GM11168 (cell line): Measurements from ENCODE around the gene MRPL9.
"Not testable (repeated sequence)": the region's sequence is repeated elsewhere in the genome, so short reads cannot be mapped to it uniquely, and the experiment has no call there.

Experiments used
- in situ Hi-C: fragments of 300-500 bp; cut with MboI; formaldehyde crosslinking; loops from one replicate; pipeline ENCODE4 v1.12.0; 2022; ENCODE audit warnings: low sequenced_read_pairs; ENCODE audit not compliant: unreplicated experiment

Gene MRPL9

DNA sequence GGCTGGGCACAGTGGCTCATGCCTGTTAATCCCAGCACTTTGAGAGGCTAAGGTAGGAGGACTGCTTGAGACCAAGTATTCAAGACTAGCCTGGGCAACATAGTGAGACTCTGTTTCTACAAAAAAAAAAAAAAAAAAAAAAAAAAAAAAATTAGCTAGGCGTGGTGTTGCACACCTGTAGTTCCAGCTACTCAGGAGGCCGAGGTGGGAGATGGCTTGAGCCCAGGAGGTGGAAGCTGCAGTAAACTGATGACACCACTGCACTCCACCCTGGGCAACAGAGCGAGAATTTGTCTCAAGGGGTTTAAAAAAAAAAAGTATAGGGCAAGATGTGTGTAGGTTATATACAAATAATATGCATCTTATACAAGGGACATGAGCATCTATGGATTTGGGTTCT is 24.4 kb upstream of the MRPL9 start:
- in situ Hi-C loops: no loop called here

DNA sequence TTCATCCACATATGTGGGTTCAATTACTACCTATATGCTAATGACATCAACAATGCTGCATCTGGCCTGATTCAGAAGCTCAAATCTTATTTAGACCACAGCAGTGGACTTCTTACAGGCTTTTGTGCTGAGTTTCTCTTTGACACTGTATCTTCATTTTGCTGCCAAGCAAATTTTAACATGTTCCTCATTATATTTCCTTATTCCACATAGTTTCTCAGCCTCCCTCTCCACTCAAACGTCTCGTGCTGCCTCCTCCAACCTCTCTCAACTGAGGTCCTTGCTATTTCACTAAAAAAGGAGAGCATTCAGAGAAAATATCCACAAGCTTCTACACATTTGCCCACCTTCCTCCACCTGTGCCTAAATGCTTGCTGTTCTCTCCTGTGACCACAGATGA is 20.5 kb upstream of the MRPL9 start:
- in situ Hi-C loops: no loop called here

DNA sequence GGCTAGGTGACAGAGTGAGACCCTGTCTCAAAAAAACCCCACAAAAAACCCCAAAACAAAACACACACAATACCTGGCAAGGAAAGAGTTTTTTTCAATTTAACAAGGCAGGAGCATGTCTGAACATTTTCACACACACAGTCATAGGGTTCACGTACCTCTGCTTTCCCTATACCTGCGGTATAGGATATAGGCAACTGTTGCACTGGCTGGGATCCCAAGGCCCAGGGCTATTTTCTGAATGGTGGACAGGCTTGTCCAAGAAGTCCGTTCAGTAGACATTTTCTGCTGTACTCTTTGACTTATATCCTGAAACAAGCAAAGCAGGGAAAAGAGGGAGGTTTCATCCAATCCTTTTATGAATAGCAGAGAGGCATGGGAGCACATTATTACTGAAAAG is 19.4 kb upstream of the MRPL9 start:
- in situ Hi-C loops: no loop called here

DNA sequence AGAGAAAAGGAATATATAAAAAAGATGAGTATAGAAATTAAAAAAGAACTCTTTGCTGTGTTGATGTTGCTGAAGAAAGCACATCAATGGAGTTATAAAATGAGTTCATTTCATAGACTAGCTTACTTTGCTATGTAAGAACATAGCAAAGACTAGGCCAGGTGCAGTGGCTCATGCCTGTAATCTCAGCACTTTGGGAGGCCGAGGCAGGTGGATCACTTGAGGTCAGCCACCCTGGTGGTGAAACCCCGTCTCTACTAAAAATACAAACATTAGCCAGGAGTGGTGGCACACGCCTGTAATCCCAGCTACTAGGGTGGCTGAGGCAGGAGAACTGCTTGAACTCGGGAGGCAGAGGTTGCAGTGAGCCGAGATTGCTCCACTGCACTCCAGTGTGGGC is 18.7 kb upstream of the MRPL9 start:
- in situ Hi-C loops: not testable (repeated sequence)

DNA sequence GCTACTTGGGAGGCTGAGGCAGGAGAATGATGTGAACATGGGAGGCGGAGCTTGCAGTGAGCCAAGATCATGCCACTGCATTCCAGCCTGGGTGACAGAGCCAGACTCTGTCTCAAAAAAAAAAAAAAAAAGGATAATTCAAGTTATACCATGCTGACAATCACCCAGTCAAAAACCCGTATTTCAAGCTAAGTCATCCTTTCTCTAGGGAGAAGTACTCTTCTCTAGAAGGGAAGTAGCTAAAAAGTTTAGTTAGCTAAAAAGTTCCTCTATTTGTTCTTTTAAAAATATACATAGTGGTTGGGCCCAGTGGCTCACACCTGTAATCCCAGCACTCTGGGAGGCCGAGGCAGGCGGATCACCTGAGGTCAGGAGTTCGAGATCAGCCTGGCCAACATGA is 17.4 kb upstream of the MRPL9 start:
- in situ Hi-C loops: not testable (repeated sequence)

DNA sequence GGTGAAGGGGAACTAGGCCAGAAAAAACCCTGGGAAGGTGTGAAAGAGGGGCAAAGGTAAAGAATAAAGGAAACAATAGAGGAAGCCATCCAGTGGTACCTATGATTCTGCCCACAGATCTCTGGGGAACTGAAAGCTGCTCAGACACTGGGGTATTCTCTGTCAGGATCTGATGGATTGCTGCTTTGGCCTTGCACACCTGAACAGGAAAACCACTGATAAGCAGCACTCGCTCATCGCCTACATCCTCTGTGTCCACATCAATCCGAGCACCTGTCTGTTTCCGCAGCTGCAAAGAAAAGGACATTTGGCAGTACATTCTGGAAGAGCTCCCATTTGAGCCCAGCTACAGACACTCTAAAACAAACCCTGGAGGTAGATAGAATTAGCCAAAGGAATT is 16.6 kb upstream of the MRPL9 start:
- in situ Hi-C loops: no loop called here

DNA sequence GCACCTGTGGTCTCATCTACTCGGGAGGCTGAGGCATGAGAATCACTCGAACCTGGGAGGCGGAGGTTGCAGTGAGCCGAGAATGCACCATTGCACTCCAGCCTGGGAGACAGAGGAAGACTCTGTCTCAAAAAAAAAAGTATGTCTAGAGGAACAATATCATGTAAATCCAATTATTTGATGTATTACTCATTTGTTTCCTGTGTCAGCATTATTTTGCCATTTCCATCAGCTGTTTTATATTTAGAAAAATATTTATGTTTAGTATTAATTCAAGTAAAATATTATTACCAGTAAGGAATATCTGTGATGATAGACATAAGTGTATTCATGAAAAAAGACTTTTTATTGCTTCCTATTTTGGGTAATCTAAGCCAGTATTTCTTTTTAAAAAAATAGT is 14.0 kb upstream of the MRPL9 start:
- in situ Hi-C loops: no loop called here

DNA sequence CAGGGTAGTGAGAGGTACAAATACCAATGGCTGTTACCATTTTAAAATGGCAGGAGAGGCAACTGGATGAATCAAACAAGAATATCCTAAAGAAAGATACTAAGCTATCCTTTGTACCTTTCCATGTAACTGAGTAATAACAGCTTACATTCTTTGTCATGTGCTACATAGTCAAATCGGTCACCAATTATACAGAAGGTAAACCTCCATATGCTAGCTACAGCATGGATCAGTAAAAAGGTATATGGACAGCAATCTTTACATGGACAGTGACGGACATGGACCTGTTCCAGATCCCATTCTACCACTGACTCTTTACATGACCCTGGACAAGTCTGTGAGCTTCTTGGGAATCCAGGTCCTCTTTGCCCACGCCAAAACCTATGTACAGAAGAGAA is 13.4 kb upstream of the MRPL9 start:
- in situ Hi-C loops: no loop called here

DNA sequence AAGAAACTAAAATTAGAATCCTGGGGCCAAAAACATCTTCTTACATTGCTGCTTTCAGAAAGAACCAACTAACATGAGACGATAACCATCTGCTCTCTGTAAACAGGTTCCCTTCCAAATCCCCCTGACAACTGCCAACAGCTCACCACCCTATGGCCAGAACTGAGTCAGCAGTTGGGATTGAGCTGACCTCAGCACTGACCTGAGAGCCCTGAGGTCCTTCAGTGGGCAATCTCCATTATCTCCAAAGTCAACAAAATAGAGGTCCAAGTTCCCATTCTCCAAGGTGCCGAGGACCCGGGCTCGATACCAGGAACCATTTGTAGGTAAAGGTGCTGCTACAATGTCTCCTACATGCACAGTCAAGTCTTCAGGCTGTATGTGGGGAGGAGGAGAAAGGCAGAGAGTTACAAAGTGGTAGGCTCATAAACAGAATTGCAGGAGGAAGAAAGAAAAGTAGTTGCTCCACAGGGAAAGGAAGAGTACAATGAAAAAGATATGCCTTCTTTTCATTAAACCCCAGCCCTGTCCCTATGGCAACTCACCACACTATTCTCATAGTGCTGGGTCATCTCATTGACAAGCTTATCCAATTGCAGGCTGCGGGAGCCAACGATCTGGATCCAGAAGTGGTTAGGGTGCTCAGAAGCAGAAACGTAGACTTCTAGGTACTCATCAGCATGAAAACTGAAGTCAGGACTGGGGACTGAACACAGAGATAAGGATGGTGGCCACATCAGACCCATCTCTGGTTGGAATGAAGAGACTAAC is 12.8 kb upstream of the MRPL9 start:
- in situ Hi-C loops: no loop called here

DNA sequence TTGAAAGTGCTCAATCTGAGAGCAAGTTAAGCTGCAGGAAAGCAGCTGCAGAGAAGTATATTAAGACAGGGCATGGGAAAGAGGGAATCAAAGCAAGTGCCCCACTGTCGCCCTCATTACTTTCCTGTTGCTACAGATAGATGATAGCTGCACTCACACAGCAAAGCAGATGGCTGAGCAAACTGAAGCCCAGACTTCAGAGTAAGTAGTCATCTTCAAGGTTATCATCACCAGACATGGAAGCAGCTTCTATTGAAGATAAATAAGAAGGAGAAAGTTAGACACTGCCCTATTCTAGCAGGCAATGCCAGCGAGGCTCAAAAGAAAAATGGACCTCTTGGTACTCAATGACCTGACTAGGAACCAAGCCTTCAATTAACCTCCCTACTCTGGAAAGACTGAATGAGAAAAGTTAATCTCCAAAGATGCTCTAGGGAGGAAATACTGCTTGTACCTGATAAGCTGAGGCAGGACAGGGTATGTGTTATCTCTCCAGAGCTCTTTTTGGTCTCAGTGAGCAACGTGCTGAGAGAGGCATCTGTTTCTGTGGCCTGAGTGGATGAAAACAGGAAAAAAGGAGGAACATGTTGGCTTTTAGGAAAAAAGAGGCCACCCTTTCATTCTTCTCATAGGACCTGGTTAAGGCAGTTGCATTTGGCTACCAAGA is 11.1 kb upstream of the MRPL9 start:
- in situ Hi-C loops: no loop called here

DNA sequence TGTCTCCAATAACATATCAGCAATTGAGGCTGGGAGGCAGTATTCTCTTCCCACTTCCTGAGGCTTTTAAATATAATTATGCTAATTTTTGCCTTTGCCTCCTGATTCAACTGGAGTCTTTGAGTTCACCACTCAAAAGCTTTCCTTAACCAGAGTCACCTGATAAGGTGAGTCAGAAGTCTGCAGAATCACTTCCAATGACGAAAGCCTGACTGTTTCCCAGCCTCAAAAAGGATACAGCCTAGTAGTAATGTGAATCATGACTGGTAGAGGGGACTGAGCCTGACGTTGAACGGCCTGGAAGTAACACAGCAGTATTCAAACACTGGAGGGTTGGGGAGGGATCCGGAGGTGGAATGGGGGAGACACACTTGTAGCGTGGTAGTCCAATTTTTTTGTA is 10.4 kb upstream of the MRPL9 start:
- in situ Hi-C loops: no loop called here

DNA sequence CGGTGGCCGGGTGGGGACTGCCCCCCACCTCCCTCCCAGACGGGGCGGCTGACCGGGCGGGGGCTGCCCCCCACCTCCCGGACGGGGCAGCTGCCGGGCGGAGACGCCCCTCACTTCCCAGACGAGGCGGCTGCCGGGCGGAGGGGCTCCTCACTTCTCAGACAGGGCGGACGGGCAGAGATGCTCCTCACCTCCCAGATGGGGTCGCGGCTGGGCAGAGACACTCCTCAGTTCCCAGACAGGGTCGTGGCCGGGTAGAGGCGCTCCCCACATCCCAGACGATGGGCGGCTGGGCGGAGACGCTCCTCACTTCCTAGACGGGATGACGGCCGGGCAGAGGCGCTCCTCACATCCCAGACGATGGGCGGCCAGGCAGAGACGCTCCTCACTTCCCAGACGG is 6.0 kb upstream of the MRPL9 start:
- in situ Hi-C loops: not testable (repeated sequence)

DNA sequence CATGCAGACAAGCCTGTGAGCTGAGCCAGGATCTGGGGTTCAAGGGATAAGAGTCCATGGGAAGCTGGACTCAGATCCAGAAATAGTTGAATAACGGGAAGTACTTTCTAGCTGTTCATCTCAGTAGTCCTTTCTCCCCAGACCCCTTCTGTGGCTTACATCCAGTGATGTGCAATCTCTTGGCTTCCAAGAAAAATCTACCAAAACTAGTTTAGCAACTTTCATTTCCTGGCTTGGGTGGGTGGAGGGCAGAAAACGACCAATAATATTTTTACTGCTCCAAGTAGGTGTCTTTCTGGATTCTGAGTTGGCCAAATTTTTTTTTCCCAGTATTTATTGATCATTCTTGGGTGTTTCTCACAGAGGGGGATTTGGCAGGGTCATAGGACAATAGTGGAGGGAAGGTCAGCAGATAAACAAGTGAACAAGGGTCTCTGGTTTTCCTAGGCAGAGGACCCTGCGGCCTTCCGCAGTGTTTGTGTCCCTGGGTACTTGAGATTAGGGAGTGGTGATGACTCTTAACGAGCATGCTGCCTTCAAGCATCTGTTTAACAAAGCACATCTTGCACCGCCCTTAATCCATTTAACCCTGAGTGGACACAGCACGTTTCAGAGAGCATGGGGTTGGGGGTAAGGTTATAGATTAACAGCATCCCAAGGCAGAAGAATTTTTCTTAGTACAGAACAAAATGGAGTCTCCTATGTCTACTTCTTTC is 5.2 kb upstream of the MRPL9 start:
- in situ Hi-C loops: not testable (repeated sequence)

DNA sequence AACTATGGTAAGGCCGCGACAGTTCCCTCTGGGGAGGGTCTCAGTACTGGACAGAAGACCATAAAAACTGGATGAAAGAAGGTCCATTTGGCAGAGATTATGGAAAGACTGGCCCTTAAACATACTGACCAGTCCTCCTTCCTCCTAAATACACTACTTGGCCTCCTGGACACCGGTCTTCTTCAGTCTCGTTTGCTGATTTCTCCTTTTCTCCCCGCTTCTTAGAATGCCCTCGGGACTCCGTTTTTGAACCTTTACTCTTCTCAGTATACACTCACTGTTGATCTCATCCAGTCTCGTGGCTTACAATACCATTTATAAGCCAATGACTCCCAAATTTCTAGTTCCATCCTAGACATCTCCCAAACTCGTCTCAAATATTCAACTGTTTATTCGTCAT is 694 bp upstream of the MRPL9 start:
- in situ Hi-C loops: no loop called here

DNA sequence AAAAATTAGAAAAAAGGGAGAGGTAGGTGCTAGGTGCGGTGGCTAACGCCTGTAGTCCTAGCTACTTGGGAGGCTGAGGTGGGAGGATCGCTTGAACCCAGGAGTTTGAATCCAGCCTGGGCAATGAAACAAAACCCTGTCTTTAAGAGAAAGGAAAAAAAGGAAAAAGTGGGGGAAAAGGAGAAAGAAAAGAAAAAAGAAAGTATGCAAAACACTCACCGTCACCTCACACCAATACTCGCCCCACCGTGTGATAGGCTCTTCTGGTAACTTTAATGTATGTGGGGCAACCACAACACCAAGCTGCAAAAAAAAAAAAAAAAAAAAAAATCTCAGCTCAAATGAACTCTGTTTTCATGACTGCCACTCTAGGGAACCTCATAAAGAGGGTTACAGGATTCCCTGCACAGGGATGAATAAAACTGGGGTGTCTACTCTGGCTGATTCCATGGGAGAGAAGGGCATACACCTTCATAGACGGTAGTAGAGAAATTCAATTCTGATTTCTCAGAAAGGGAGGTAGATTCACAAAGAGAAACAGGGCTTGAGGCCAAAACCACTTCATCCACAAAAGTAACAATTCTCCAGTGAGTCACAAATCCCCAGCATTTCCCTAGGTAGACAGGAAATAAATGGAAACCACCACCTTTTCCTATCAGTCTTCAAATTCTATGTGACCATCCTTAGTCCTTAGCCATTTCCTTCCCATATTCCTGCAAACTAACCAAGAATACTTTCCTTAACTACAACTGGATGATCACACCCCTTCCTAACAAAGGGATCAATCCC is 2.5 kb downstream of the MRPL9 start:
- in situ Hi-C loops: no loop called here

DNA sequence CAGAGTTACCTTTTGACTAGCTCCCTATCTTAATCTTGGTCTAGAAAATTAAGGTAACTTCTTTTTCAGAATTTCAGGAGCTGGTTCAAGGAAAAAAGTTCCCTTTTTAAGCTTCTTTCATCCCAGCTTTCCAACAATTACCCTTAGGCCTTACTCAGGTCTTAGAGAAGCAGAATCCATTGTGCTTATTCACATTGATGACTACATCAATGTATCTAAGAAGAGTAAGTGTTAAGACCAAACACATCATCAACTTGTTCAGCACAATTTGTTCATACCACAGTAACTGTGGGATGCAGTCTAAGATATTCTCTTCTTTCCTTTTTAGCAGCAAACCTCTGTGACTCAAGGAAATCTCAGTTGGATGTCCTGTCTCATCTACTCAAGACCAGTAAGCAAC is 4.1 kb downstream of the MRPL9 start:
- in situ Hi-C loops: no loop called here

DNA sequence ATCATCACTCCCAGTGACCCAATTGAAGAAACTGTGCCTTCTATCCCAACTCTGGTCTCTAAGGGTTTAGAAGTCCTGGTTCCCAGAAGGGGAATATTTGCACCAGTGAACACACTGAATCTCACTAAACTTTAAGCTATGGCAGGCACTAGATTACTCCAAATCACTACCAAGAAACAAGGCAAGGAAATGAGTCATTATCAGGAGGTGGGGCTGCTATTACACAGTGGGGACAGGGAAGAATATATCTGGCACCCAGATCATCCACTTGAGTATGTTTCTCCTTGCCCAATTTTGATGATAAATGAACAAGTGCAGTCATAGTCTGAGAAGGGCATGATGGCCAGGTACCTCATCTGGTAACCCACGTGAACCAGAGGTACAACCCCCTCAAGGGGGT is 7.0 kb downstream of the MRPL9 start:
- in situ Hi-C loops: no loop called here

DNA sequence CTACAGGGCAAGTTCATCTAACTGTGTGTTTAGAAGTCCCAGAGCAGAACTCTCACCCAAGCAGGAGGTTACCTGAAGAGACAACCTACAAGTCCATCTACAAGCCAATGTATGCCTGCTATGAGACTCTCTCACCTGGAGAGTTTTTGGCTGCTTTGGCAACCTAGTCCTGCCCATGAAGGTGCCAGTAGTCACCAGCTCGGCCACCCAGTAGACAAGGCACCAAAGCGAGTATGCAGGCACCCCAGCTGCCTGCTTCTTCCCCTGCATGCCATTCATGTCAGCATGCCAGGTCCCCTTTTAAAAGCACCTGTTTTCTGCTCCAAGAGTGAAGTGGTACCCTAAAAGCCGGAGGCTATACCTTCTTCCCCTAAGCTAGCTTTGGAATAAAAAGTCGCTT is 21.8 kb downstream of the MRPL9 start:
- in situ Hi-C loops: no loop called here

DNA sequence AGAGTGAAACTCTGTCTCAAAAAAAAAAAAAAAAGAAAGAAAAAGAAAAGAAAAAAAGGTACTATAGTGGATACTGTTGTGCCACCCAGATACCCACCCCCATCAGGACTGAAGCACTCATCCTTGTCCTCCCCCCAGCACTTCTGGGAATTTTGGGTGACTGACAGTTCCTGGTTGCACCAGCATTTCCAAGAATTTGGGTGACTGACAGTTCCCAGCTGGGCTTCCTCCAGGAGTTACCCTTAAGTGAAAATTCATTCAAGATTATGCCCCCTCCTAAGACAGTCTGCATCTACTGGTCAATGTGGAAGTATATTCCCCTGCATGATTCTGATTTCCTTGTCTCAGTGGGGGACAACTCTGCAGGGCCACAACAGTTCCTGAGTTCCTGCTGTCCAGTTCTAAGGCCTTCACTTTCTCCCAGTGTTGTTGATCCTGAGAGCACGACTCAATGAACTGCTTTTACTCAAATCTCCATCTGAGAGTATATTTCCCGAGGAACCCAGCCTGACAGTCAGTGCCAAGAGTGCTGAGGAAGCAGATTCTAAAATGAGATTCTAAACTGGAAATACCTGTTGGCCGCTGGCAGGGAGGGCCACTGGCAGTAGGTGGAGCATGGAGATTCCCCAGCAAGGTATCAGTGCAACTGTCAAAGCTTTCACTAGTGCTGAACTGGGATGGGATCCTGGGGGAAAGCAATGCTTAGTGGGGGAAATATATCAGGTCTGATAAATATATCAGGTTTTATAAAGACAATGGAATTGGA is 23.5 kb downstream of the MRPL9 start:
- in situ Hi-C loops: loop anchor here (10.0 kb wide), 1 partner anchor 145 kb away; no protein-coding TSS in a partner anchor

DNA sequence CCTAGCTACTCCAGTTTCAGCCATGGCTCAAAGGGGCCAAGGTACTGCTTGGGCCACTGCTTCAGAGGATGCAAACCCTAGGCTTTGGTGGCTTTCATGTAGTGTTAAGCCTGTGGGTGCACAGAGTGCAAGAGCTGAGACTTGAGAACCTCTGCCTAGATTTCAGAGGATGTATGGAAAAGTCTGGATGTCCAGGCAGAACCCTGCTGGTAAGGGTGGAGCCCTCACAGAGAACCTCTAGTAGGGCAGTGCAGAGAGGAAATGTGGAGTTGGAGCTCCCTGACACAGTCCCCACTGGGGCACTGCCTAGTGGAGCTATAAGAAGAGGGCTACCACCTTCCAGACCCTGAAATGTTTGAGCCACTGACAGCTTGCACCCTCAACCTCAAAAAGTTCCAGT is 25.8 kb downstream of the MRPL9 start:
- in situ Hi-C loops: loop anchor here (10.0 kb wide), 1 partner anchor 143 kb away; no protein-coding TSS in a partner anchor
